HL-60 (cell line): ENCODE measurements around the gene RUSF1.

Experiments used
- GABPA ChIP-seq: IDR thresholded peaks from 2 replicates; pipeline ENCODE4 v1.6.1; 2012; ENCODE audit warnings: low read depth
- POLR2AphosphoS5 ChIP-seq: IDR thresholded peaks from 2 replicates; pipeline ENCODE4 v1.6.1; 2012; ENCODE audit warnings: low read depth
- SPI1 ChIP-seq: IDR thresholded peaks from 2 replicates; pipeline ENCODE4 v1.6.1; 2012; ENCODE audit warnings: low read depth, mild to moderate bottlenecking, borderline replicate concordance
- TF ChIP-seq, protein P1 (sequence below): IDR thresholded peaks from one replicate; pipeline ENCODE4 v1.5.1; 2011; ENCODE audit warnings: low read length, control low read depth, inconsistent platforms; ENCODE audit not compliant: insufficient read depth

DNA sequence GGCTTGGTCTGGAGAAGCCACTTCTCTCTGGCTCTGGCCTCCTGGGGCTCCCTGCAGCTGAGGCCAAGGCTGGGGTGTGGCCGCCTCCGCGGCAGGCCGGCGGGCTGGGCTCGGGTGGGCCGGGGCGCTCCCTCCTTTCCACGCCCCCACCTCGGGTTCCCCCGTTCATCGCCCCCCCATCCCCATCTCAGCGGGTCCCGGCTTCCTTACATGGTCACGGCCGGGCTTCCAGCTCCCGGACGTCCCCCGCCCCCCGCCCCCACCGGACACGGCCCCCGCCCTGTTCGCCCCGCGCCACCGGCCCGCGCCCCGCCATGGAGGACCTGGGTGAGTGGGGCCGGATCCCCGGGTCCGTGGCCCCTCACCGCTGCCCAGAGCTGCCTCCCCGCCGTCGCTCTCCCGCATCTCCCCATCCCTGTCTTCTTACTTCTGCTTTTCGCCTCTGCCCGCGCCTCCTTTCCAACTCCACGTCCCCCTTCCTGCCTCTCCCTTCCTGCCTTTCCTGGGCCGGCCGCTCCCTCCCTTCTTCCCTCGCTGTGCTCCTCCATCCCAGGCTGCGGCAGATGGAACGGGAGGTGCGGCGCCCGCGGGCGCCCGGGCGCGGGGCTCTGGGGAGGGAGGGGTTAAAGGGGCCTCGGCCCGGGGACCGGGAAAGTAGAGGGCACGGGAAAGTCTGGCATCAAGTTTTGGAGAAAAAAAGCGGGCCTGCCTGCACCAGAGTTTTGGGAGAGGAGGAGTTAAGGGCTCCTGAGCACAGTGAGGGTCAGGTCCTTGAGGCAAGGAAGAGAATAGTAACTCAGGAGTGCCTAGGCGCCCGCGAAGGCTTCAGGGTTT, 36.1 kb downstream of the RUSF1 start, which contains the start of gene TGFB1I1:
- TF ChIP-seq, protein P1, sequence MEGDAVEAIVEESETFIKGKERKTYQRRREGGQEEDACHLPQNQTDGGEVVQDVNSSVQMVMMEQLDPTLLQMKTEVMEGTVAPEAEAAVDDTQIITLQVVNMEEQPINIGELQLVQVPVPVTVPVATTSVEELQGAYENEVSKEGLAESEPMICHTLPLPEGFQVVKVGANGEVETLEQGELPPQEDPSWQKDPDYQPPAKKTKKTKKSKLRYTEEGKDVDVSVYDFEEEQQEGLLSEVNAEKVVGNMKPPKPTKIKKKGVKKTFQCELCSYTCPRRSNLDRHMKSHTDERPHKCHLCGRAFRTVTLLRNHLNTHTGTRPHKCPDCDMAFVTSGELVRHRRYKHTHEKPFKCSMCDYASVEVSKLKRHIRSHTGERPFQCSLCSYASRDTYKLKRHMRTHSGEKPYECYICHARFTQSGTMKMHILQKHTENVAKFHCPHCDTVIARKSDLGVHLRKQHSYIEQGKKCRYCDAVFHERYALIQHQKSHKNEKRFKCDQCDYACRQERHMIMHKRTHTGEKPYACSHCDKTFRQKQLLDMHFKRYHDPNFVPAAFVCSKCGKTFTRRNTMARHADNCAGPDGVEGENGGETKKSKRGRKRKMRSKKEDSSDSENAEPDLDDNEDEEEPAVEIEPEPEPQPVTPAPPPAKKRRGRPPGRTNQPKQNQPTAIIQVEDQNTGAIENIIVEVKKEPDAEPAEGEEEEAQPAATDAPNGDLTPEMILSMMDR = no peak
- TF ChIP-seq POLR2AphosphoS5 (no peak), GABPA (no peak), SPI1 (no peak)
